K562 (cell line): ENCODE results near the gene KLHL29.

Experiments used
- CREM ChIP-seq: IDR thresholded peaks from 2 replicates; pipeline ENCODE4 v1.6.1; 2014; ENCODE audit warnings: antibody characterized with exemption, low read depth
- ZNF318 ChIP-seq, 2 experiments: fragments of 450-650 bp; IDR thresholded peaks; 2 replicates each; pipeline ENCODE4 v1.6.1; 2016; ENCODE audit warnings: mild to moderate bottlenecking in 2 of 2, borderline replicate concordance in 1 of 2, low read depth in 1 of 2, moderate library complexity in 1 of 2

GRCh38 chr2:23684395-23685176, 299.6 kb downstream of the KLHL29 start:
- TF ChIP-seq CREM (no peak), ZNF318 (IDR thresholded peaks at IDR 0.05; ENCODE audit: borderline replicate concordance in 1 of 2, low read depth in 1 of 2) (no peak)
